ENCODE data around the gene LRP1.

LRP1 gene

DNA sequence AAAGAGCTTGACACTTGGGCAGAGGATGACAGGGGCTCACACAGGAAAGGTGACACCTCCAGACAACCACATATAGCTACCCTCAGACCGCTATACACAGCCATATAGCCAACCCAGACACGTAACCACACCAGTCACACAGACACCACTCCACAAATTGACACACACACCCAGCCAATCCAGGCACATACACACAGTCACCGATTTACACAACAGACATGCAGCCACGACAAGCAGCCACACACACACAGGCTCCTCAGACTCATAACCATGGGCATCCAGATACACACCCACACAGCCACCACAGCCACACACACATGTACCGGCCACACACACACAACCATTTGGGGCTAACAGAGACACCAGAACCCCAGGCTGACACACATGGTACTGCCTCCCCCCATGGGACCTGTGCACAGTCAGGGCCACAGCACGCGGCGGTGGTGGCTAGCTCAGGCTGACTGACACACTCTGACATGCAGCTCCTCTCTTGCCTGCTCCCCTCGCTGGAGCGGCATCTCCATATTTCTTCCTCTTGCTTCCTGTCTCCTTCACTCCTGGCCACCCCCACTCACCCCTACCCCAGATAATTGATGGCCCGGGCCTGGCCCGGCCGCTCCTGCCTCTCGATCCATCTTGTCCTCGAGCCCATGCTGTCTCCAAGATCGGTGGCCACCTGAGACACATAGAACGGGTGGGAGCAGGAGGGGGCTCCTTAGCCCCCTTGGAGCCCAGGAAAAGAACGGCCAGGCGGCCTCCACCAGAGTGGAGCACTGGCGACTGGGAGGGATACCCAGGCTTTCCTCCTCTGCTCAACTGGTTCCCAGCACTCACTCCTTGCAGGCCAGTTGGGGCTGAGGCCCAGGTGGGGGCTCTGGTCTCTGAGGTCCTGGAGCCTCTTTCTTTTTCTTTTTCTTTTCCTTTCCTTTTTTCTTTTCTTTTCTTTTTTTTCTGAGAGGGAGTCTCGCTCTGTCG, 95.2 kb downstream of the LRP1 start:
- DNase-seq (ENCODE audit: low spot score), result no peak

DNA sequence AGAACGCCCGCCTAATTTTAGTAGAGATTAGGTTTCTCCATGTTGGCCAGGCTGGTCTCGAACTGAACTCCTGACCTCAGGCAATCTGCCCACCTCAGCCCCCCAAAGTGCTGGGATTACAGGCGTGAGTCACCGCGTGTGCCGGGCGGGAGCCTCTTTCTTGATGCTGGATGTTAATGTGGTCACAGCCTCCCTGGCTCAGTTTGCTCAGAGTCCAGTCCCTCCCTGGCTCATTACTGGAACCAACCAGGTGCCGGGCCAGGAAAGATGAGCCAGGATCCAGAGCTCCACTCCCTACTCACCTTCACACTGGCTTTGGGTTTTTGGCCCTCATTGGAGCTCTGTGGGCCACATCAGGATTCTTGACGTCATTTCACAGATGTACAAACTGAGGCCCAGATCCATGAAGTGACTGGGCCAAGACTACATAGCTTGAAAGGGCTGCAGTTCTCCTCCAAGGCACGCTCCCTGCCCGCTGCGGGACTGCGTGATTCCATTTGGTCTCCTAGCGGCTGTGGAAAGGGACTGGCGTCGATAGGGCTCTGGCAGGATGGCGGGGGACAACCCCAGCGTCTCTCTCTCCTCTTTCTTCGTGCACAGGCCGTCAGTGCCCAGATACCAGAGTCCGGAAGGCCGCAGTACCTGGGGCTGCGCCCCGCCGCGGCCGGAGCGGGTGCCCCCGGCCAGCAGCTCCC, 96.1 kb downstream of the LRP1 start:
- DNase-seq (ENCODE audit: low spot score), result no peak

- DNase-seq (ENCODE audit: low spot score), result no peak
These were observed 96.8 kb downstream of the LRP1 start for GRCh38 chr12:57224973-57225679.

DNA sequence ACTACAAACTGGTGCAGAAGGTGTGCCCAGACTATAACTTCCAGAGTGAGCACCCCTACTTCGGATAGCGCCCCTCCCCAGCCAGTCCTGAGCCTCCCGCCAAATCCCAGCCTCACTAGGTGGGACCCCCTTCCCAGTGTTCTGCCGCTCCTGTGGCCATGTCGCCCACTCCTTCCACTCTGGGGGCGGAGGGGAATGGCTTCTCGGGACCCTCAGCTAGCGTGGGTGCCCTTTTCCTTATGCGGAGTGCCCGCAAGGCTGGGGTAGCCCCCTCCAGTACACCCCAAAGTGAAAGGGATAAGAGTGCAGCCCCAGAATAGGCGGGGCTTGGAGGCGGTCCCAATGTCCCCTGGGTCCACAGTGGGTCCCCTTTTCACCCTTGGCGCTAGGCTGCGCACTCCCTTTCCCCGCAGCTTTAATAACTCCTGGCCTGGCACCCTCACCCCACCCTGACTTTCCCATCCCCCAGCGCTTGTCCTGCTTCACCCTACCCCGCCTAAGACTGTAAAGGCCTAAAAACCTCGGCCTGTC, 97.5 kb downstream of the LRP1 start:
- no peak for DNase-seq (ENCODE audit: low spot score)

DNA sequence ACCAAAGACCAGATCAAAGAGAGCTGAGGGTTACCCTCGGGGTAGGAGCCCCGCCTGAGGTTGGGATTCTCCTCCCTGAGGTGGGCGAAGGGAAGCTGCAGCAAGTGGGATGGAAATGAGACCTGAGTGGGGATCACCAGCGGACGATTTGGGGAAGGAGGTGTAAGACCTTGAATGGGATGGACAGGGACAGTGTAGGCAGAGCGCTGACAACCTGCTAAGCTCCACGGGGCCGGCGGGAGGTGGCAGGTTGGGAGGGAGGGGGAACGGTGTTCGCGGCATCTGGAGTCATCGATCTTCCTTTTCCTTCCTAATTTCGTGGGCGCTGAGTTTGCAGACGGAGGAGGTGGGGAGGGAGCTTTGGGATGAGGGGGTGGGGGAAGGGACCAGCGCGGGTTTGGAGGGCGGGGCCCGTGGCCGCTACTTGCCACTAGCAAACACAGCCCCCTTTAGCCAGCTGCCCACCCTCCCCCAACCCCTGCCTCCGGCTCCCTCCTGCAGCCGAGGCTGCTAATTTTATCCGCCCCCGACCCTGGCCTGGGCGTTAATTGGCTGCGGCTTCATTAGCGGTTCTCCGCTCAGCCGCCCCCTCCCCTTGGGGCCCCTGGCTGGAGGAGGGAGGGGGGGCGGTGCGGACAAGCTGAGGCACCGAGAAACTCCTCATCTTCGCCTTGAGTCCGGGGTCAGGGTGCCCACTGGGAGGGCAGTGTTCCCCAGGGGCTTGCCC, 98.5 kb downstream of the LRP1 start:
- no peak for DNase-seq (ENCODE audit: low spot score)

DNA sequence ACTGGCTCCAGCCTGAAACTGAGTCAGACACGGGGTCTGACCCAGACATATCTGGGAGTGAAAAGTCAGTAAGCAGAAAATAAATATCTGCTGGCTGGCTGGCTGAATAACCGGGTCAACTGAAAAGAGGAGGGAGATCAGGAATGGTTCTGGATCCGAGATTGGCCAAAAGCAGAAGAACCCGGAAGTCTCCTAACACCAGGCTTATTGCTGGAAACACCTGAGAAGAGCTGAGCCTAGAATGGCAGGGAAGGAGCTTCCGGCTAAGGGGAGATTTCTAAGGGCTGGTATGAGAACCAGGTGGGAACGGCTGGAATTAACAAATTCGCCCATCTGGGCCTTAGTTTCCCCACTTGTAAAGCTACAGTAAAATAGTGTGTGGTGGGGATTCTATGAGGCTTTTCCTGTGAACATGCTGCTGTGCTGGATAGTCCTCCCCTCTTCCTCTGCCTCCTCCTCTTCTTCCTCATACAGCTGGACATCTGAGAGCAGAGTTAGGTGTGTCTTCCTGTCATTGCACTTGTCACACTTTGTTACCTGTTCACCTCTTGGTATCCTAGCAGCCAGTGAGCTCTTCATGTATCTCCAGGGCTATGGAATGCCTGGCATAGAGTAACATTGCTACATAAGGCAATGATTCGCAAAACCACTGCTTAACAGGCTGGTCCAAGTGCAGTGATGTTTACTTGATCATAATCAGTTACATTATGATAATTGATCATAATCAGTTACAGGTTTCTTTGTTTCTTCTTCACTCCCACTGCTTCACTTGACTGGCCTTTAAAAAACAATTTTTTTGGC, 99.2 kb downstream of the LRP1 start:
- no peak for DNase-seq (ENCODE audit: low spot score)

- DNase-seq (ENCODE audit: low spot score), result no peak
These were observed 100.9 kb downstream of the LRP1 start for GRCh38 chr12:57229046-57229633.

DNA sequence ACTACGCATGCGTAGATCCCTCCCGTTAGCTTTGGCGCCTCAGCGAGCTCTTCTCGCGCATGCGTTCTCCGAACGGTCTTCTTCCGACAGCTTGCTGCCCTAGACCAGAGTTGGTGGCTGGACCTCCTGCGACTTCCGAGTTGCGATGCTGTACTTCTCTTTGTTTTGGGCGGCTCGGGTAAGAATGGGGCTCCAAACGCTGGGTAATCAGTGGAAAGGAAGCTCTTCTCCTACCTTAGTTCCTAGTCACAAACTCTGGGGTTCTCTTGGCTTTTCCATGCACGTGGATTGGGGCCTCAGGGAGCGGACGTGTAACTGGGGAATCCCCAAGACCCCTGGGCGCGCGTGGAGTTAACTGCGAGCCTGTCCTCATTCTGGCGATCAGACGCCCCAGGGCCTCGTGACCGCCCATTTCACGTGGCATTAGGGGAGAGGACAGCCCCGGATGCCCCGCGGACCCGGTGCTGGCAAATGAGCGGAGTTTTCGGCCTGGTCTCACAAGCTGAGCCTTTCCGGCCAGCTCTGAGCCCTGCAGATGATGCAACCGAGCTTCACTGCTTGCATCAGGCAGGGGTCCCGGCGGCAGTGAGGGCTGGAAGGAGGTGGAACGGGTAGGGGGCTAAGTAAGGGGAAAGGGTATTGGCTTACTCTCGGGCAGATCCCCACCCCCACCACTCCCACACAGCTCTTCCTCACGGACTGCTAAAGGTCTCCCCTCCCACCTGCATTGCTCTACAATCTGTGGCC, 101.5 kb downstream of the LRP1 start, which contains the start of gene SHMT2:
Gene SHMT2 (plus strand): TSS at position 78 of the 747 bp plus-strand sequence. CDS start 68 bp downstream, at position 146.
- DNase-seq (ENCODE audit: low spot score), result peak; percentile 100

DNA sequence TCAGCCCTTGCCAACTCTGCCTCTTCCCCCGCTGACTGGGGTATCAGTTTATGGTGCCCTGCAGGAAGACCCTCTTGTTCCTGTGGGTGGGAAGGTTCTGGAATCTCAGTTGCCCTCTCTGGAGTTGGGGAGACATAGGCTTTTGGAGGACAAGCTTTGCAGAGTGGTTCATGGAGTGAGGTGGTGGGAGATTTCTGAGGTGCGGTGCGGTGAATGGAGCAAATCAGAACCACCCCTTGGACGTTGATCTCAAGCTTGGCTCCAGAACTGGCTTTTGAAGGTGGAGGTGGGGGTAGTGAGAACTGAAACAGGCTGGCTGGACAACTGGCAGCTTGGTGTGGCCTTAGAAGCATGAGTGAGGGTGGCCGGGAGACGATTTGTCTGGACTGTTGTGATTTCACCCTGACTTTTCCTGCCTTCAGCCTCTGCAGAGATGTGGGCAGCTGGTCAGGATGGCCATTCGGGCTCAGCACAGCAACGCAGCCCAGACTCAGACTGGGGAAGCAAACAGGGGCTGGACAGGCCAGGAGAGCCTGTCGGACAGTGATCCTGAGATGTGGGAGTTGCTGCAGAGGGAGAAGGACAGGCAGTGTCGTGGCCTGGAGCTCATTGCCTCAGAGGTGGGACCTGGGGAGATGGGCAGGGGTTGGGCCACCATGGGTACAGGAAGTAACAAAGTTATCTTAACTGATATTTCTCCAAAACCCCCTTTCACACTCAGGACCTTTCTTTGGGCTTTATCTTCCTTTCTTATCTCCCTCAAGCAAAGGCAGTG, 102.3 kb downstream of the LRP1 start:
- DNase-seq (ENCODE audit: low spot score), result no peak

- DNase-seq (ENCODE audit: low spot score), result no peak
These were observed 103.2 kb downstream of the LRP1 start for GRCh38 chr12:57231276-57232021.

DNA sequence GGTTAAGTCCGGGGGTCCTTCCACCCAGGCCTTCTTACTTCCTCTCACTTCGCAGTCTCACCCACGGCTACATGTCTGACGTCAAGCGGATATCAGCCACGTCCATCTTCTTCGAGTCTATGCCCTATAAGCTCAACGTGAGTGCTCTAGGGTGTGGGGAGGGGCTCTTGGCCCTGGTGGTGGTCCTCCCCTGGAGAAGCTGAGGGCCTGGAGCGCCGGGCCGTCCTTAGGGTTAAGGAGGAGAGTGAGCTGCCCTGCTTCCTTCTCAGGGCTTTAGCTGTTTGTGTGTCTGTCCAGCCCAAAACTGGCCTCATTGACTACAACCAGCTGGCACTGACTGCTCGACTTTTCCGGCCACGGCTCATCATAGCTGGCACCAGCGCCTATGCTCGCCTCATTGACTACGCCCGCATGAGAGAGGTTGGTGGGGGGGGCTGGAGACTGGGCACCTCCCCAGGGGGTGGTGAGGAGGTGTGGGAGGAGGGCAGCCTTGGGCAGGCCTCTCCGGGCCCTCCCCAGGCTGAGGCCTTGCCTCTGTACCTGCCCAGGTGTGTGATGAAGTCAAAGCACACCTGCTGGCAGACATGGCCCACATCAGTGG, 104.0 kb downstream of the LRP1 start:
- no peak for DNase-seq (ENCODE audit: low spot score)

- no peak for DNase-seq (ENCODE audit: low spot score)
These were observed 105.3 kb downstream of the LRP1 start for GRCh38 chr12:57233357-57234232.

- no peak for DNase-seq (ENCODE audit: low spot score)
These were observed 105.9 kb downstream of the LRP1 start for GRCh38 chr12:57234233-57234570.

DNA sequence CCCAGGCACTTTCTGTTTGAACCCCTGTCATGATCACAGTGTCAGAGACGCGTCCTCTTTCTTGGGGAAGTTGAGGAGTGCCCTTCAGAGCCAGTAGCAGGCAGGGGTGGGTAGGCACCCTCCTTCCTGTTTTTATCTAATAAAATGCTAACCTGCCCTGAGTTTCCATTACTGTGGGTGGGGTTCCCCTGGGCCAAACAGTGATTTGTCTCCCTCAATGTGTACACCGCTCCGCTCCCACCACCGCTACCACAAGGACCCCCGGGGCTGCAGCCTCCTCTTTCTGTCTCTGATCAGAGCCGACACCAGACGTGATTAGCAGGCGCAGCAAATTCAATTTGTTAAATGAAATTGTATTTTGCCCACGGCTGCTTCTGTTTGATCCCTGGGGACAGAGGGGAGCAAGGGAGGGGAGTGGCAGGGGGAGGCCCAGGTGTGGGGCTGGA, 106.3 kb downstream of the LRP1 start:
- DNase-seq (ENCODE audit: low spot score), result no peak

DNA sequence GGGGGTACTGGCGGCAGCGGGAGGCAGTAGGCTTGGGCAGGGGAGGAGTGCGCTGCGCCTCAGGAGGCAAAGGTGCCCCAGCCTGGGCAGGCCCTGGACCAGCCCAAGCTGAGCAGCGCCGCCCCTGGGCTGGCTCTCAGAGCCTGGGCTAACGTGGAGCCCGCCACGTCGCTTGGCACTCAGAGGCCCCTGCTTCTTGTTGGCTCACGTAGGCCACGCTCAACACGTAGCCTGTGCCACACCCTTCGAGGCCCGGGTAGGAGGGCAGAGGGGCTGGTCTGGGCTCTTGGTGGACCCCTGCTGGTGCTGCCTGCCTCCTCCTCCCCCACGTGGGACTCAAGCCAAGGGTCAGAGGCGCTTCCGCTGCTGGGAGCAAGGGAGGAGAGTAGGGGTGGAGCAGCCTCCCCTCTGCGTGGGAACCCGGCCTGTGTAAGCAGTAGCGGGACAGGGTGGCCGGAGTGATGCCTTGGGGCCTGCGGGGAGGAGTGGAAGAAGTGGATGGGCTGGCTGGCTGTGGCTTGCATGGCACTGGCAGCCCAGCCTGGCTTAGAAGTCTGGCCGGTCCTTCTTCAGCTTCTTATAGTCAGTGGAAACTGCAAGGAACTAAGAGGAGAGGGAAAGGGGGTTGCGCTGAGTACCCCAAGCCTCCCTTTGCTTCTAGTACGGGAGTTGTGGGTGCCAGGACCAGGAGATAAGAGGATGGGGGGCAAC, 106.9 kb downstream of the LRP1 start:
- no peak for DNase-seq (ENCODE audit: low spot score)

DNA sequence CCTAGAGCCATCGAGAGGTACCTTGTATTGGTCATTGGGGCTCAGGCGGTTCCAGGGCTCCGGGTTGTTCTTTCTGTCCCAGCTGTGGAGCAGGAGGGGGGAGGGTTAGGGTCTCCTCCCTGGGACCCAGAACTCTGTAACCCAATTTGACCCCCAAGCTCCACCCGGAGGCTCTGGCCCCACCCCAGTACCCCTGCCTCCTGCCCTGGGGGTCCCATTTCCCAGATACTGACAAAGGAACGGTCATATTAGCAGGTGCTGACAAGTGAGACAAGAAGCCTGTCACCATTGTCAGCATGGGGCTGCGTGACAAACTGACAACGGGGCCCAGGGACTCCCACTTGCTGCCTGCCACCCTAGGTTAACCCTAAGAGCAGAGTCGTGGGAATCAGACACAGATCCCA, 107.4 kb downstream of the LRP1 start:
- DNase-seq (ENCODE audit: low spot score), result no peak
